DMS 273 (cell line): ENCODE measurements around the gene GTPBP8.
"Not testable (repeated sequence)": the region's sequence is repeated elsewhere in the genome, so short reads cannot be mapped to it uniquely, and the experiment has no call there.

Experiments used
- DNase-seq: peaks from one replicate; lab custom pipeline; 2025; ENCODE audit not compliant: unreplicated experiment; lab: John Stamatoyannopoulos, UW

The GTPBP8 gene

GRCh38 chr3:112995800-112996199 is 5.0 kb downstream of the GTPBP8 start:
- DNase-seq = no peak

- no peak for DNase-seq
Measured at GRCh38 chr3:113000691-113001090, 9.9 kb downstream of the GTPBP8 start.

- no peak for DNase-seq
Measured at GRCh38 chr3:113002037-113002436, 11.3 kb downstream of the GTPBP8 start.

- no peak for DNase-seq
Measured at GRCh38 chr3:113002679-113003078, 11.9 kb downstream of the GTPBP8 start.

- DNase-seq = no peak
Measured at GRCh38 chr3:113005611-113006010, 14.8 kb downstream of the GTPBP8 start.

- DNase-seq = no peak
Measured at GRCh38 chr3:113006359-113007056, 15.7 kb downstream of the GTPBP8 start.

GRCh38 chr3:113008117-113008516 is 17.3 kb downstream of the GTPBP8 start:
- no peak for DNase-seq

GRCh38 chr3:113013593-113013992 is 22.8 kb downstream of the GTPBP8 start:
- no peak for DNase-seq

GRCh38 chr3:113018536-113019181 is 27.9 kb downstream of the GTPBP8 start:
- peak; percentile 51 for DNase-seq

GRCh38 chr3:113019182-113020137 is 28.7 kb downstream of the GTPBP8 start:
- DNase-seq = peak; percentile 99

GRCh38 chr3:113021471-113021870 is 30.7 kb downstream of the GTPBP8 start:
- DNase-seq = no peak

GRCh38 chr3:113034011-113034410 is 43.2 kb downstream of the GTPBP8 start:
- no peak for DNase-seq

- peak; percentile 89 for DNase-seq
Measured at GRCh38 chr3:113035387-113035982, 44.7 kb downstream of the GTPBP8 start.

GRCh38 chr3:113038328-113038727 is 47.5 kb downstream of the GTPBP8 start:
- DNase-seq = no peak

GRCh38 chr3:113039546-113039945 is 48.8 kb downstream of the GTPBP8 start:
- DNase-seq = no peak

GRCh38 chr3:113040231-113040630 is 49.4 kb downstream of the GTPBP8 start:
- DNase-seq = no peak

GRCh38 chr3:113043686-113044085 is 52.9 kb downstream of the GTPBP8 start:
- DNase-seq = no peak

- DNase-seq = not testable (repeated sequence)
Measured at GRCh38 chr3:113046186-113046965, 55.6 kb downstream of the GTPBP8 start.

- DNase-seq = peak; percentile 97
Measured at GRCh38 chr3:113051302-113051711, 60.5 kb downstream of the GTPBP8 start.
